ENCODE data around the gene RUBCNL. TPM values are rescaled to one million over a fixed set of nuclear protein-coding genes. Genes with fewer than 3 reads are reported as not detected.

Gene RUBCNL
- total and polyA plus RNA-seq, 4 donors, result 0.36 to 4.2 (median 0.96) TPM

GRCh38 chr13:46388846-46389245, 1.8 kb upstream of the RUBCNL start:
- no peak overlapping the region for H3K9ac ChIP-seq (ENCODE audit: low read depth in 1 of 2, low read length in 2 of 2)
- no peaks in the 10 kb centered on the region for H3K9me3 ChIP-seq (ENCODE audit: control insufficient read depth in 4 of 4, low read length in 3 of 4)
- peaks cover 0 to 17% (median 7%) of the 10 kb centered on the region in 4 donors for H3K27me3 ChIP-seq (ENCODE audit: control insufficient read depth in 4 of 4, insufficient read depth in 4 of 4, low read length in 3 of 4)
- peaks cover 7 to 14% (median 12%) of the 10 kb centered on the region in 4 donors for H3K4me1 ChIP-seq (ENCODE audit: control insufficient read depth in 4 of 4, insufficient read depth in 4 of 4, low read length in 3 of 4)
- DNase-seq (ENCODE audit: low spot score), result no peak
- no peak overlapping the region for H3K27ac ChIP-seq (ENCODE audit: low read depth in 1 of 2, low read length in 2 of 2)
- WGBS, result 76% methylated on average over 3 of the region's 3 CpGs
- H3K4me3 ChIP-seq (ENCODE audit: low read depth in 1 of 3, low read length in 3 of 3), result no peak overlapping the region
- H3K36me3 ChIP-seq (ENCODE audit: control insufficient read depth in 4 of 4, insufficient read depth in 3 of 4, low read depth in 1 of 4, low read length in 3 of 4), result no peaks in the 10 kb centered on the region
- TF ChIP-seq YY1 (IDR thresholded peaks at IDR 0.05), result no peak
- TF ChIP-seq JUND (IDR thresholded peaks at IDR 0.05), result no peak
- no peak for TF ChIP-seq ATF3 (IDR thresholded peaks at IDR 0.05)
- no peak for TF ChIP-seq GABPA (IDR thresholded peaks at IDR 0.05 in 1 of 2, conservative IDR thresholded peaks at IDR 0.05 in 1 of 2)
- TF ChIP-seq ZBTB33 (IDR thresholded peaks at IDR 0.05), result no peak
- no peak for TF ChIP-seq SP1 (IDR thresholded peaks at IDR 0.05)
- no peak for TF ChIP-seq FOXA1 (IDR thresholded peaks at IDR 0.05)
- no peak for TF ChIP-seq MAX (IDR thresholded peaks at IDR 0.05)
- no peak for TF ChIP-seq REST (IDR thresholded peaks at IDR 0.05)
- TF ChIP-seq HNF4G (IDR thresholded peaks at IDR 0.05), result no peak
- TF ChIP-seq EGR1 (IDR thresholded peaks at IDR 0.05; ENCODE audit: low read depth in 2 of 2), result no peak
- no peak for TF ChIP-seq RAD21 (IDR thresholded peaks at IDR 0.05)
- no peak for TF ChIP-seq CTCF (IDR thresholded peaks at IDR 0.05; ENCODE audit: low read depth, low read length, missing input control)
- no peak for TF ChIP-seq FOXA2 (IDR thresholded peaks at IDR 0.05)
- no peak for TF ChIP-seq TAF1 (conservative IDR thresholded peaks at IDR 0.05)
- no peak for TF ChIP-seq RXRA (IDR thresholded peaks at IDR 0.05)
- TF ChIP-seq NR2F2 (IDR thresholded peaks at IDR 0.05), result no peak

- TF ChIP-seq FOXA2 (IDR thresholded peaks at IDR 0.05), result no peak
- no peak for TF ChIP-seq GABPA (IDR thresholded peaks at IDR 0.05 in 1 of 2, conservative IDR thresholded peaks at IDR 0.05 in 1 of 2)
- no peak for TF ChIP-seq HNF4G (IDR thresholded peaks at IDR 0.05)
- TF ChIP-seq CTCF (IDR thresholded peaks at IDR 0.05; ENCODE audit: low read depth, low read length, missing input control), result no peak
- TF ChIP-seq NR2F2 (IDR thresholded peaks at IDR 0.05), result no peak
- no peak for TF ChIP-seq REST (IDR thresholded peaks at IDR 0.05)
- TF ChIP-seq YY1 (IDR thresholded peaks at IDR 0.05), result no peak
- no peak overlapping the region for H3K4me3 ChIP-seq (ENCODE audit: low read depth in 1 of 3, low read length in 3 of 3)
- H3K27ac ChIP-seq (ENCODE audit: low read depth in 1 of 2, low read length in 2 of 2), result no peak overlapping the region
- no peak for DNase-seq (ENCODE audit: low spot score)
- 73% methylated on average over 6 of the region's 6 CpGs for WGBS
- H3K4me1 ChIP-seq (ENCODE audit: control insufficient read depth in 4 of 4, insufficient read depth in 4 of 4, low read length in 3 of 4), result peaks cover 7 to 14% (median 12%) of the 10 kb centered on the region in 4 donors
- peaks cover 0 to 17% (median 7%) of the 10 kb centered on the region in 4 donors for H3K27me3 ChIP-seq (ENCODE audit: control insufficient read depth in 4 of 4, insufficient read depth in 4 of 4, low read length in 3 of 4)
- no peak overlapping the region for H3K9ac ChIP-seq (ENCODE audit: low read depth in 1 of 2, low read length in 2 of 2)
- H3K36me3 ChIP-seq (ENCODE audit: control insufficient read depth in 4 of 4, insufficient read depth in 3 of 4, low read depth in 1 of 4, low read length in 3 of 4), result no peaks in the 10 kb centered on the region
- H3K9me3 ChIP-seq (ENCODE audit: control insufficient read depth in 4 of 4, low read length in 3 of 4), result no peaks in the 10 kb centered on the region
Measured at GRCh38 chr13:46388308-46388707, 1.3 kb upstream of the RUBCNL start.

Data from liver (tissue), 9 donors.